T-helper 17 cell (primary cell): Measurements from ENCODE around the gene CRTC1. TPM values are rescaled to one million over a fixed set of nuclear protein-coding genes. Genes with fewer than 3 reads are reported as not detected.

Experiments
- ATAC-seq: fragments of 150-1000 bp; cut with Tn5 transposase; 2 replicates; pipeline ENCODE4 v1.10.0; 2021; ENCODE audit warnings: mild to moderate bottlenecking, moderate library complexity
- DNase-seq, 3 donors: peaks; one replicate each; pipeline versions ENCODE4 v3.0.0 to v3.0.0-alpha.2; 2020 to 2021
- H3K9me3 ChIP-seq: one replicate; pipeline ENCODE4 v1.7.0; 2013; ENCODE audit warnings: low read length, mild to moderate bottlenecking; ENCODE audit not compliant: control insufficient read depth, poor library complexity, severe bottlenecking
- H3K27ac Mint-ChIP-seq: one replicate; pipeline ENCODE4 v1.8.0; 2022; ENCODE audit warnings: mild to moderate bottlenecking, moderate library complexity, mixed read lengths
- H3K27me3 Mint-ChIP-seq: one replicate; pipeline ENCODE4 v1.8.0; 2022; ENCODE audit warnings: mixed read lengths
- H3K36me3 Mint-ChIP-seq: one replicate; pipeline ENCODE4 v1.8.0; 2022; ENCODE audit warnings: low read depth, mixed read lengths
- H3K4me1 Mint-ChIP-seq: one replicate; pipeline ENCODE4 v1.8.0; 2022; ENCODE audit warnings: mild to moderate bottlenecking, mixed read lengths
- H3K4me3 Mint-ChIP-seq: one replicate; pipeline ENCODE4 v1.8.0; 2022; ENCODE audit warnings: mild to moderate bottlenecking, moderate library complexity, mixed read lengths
- total RNA-seq, 4 donors: library from RNA in 2 of 4; stranded (reverse) in 2 of 4; gene quantifications; one replicate each; pipeline ENCODE4 v1.2.3 and lab custom pipeline; 2022 to 2026

The CRTC1 gene
- total RNA-seq, 2 donors from 2014 or later, result 14.4 to 15.3 TPM

DNA sequence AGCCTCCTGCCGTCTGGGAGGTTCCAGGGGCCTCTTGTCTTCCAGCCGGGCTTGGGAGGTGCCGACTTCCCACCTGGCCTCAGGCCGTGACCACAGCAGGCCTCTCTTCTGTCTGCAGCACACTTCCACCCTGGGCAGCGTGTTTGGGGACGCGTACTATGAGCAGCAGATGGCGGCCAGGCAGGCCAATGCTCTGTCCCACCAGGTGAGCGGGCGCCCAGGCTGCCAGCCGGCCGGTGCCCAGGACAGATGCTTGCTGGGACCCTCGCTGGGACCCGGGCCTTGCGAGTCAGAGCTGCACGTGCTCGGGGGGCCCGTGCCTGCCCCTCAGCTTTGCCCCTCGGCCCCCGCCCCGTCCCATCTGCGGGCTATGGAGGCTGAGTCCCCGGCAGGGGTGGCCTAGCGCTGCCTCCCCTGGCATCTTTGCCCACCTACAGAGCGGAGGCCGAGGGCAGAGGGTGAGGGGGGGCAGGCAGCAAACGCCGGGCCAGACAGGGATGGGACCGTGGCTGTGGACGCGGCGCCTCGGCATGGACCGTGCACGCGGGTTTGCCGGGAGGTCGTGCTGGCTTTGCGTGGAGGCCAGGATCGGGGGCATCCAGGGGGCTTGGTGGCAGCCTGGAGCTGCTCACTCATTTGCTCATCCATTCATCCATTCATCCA, 91.4 kb downstream of the CRTC1 start:
- no peaks in the 10 kb centered on the region for H3K27me3 Mint-ChIP-seq
- peaks cover 3% of the 10 kb centered on the region for H3K36me3 Mint-ChIP-seq

DNA sequence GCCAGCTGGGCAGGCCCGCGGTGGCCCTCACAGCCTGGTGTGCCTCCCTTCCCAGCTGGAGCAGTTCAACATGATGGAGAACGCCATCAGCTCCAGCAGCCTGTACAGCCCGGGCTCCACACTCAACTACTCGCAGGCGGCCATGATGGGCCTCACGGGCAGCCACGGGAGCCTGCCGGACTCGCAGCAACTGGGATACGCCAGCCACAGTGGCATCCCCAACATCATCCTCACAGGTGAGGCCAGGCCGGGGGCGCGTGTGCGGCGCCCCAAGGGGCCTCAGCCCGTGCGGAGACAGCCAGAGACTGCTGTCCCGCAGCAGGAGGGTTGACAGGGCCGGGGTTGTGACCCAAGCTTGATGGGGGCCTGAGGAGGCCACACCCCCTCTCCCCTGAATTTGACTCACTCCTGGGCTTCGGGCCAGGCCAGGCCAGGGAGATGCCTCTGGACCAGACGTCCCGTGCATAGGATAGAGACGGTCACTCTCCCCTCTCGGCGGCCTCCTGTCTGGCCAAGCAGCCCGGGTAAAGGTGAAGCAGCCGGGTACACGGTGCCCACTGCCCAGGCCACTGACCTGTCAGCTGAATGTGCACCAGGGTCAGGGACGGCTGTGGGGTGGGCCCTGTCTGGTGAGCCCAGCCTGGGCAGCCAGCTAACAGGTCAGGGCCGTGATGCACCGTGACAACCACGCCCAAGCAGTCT, 92.3 kb downstream of the CRTC1 start:
- Mint-ChIP-seq H3K27ac (no peak overlapping the region), H3K4me3 (no peak overlapping the region), H3K36me3 (no peaks in the 10 kb centered on the region), H3K27me3 (no peaks in the 10 kb centered on the region), H3K4me1 (no peaks in the 10 kb centered on the region)
- DNase-seq (no peak), ATAC-seq (no peak)
- H3K9me3 ChIP-seq, result no peaks in the 10 kb centered on the region

More for the DNA sequence above, 91.4 kb downstream of the CRTC1 start:
- ATAC-seq (no peak), DNase-seq (no peak)
- H3K4me3 Mint-ChIP-seq, result no peak overlapping the region
- H3K27ac Mint-ChIP-seq, result no peak overlapping the region
- H3K4me1 Mint-ChIP-seq, result peaks cover 2% of the 10 kb centered on the region
- H3K9me3 ChIP-seq, result no peaks in the 10 kb centered on the region

DNA sequence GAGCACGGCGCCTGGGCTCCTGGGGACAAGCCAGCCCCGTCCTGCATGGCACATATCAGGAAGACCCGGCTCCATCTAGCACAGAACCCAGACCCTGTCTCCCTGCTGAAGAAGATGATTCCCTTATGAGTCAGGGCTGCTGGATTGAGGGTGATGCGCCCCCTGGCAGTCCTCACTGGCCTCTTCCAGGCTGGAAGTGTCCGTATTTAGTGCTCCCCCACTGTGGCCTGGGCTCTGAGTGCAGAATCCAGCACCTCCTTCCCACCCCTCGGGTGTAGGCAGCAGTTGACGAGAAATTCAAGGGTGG, 92.8 kb downstream of the CRTC1 start:
- DNase-seq (no peak), ATAC-seq (no peak)
- Mint-ChIP-seq H3K4me3 (no peak overlapping the region), H3K27ac (no peak overlapping the region), H3K4me1 (no peaks in the 10 kb centered on the region), H3K27me3 (no peaks in the 10 kb centered on the region), H3K36me3 (no peaks in the 10 kb centered on the region)
- no peaks in the 10 kb centered on the region for H3K9me3 ChIP-seq

DNA sequence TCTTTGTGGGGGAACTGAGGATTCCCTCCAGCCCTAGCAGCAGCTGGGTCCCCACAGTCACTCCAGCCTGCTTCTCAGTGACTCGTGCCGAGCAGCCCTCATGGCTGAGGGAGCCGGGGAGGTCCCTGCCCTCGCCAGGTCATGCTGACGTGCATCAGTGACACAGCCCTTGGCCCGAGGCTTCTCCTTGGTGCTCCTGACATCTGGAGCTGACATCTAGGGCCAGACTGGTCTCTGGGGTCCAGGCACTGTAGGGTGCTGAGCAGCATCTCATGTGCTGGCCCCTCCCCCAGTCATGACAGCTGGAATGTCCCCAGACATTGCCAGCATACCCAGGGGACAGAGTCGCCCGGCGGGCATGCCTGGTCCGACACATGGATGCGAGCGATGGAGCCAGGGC, 93.3 kb downstream of the CRTC1 start:
- DNase-seq (no peak), ATAC-seq (no peak)
- Mint-ChIP-seq H3K4me3 (no peak overlapping the region), H3K36me3 (no peaks in the 10 kb centered on the region), H3K27ac (no peak overlapping the region), H3K27me3 (no peaks in the 10 kb centered on the region), H3K4me1 (no peaks in the 10 kb centered on the region)
- H3K9me3 ChIP-seq, result no peaks in the 10 kb centered on the region

- H3K36me3 Mint-ChIP-seq, result no peaks in the 10 kb centered on the region
- no peak overlapping the region for H3K27ac Mint-ChIP-seq
- no peak overlapping the region for H3K4me3 Mint-ChIP-seq
- no peaks in the 10 kb centered on the region for H3K27me3 Mint-ChIP-seq
- ATAC-seq (no peak), DNase-seq (no peak)
- H3K4me1 Mint-ChIP-seq, result no peaks in the 10 kb centered on the region
- no peaks in the 10 kb centered on the region for H3K9me3 ChIP-seq
These were observed 94.0 kb downstream of the CRTC1 start for GRCh38 chr19:18777301-18778075.

GRCh38 chr19:18778076-18778389, 94.6 kb downstream of the CRTC1 start:
- H3K9me3 ChIP-seq, result no peaks in the 10 kb centered on the region
- Mint-ChIP-seq H3K4me1 (peaks cover 2% of the 10 kb centered on the region), H3K27ac (no peak overlapping the region), H3K27me3 (no peaks in the 10 kb centered on the region), H3K4me3 (no peak overlapping the region), H3K36me3 (no peaks in the 10 kb centered on the region)
- no peak for ATAC-seq
- DNase-seq, result no peak

GRCh38 chr19:18778826-18779495, 95.5 kb downstream of the CRTC1 start:
- Mint-ChIP-seq H3K36me3 (no peaks in the 10 kb centered on the region), H3K27me3 (no peaks in the 10 kb centered on the region), H3K4me1 (peaks cover 2% of the 10 kb centered on the region), H3K4me3 (no peak overlapping the region), H3K27ac (no peak overlapping the region)
- DNase-seq, result no peak
- ATAC-seq, result no peak
- no peaks in the 10 kb centered on the region for H3K9me3 ChIP-seq

DNA sequence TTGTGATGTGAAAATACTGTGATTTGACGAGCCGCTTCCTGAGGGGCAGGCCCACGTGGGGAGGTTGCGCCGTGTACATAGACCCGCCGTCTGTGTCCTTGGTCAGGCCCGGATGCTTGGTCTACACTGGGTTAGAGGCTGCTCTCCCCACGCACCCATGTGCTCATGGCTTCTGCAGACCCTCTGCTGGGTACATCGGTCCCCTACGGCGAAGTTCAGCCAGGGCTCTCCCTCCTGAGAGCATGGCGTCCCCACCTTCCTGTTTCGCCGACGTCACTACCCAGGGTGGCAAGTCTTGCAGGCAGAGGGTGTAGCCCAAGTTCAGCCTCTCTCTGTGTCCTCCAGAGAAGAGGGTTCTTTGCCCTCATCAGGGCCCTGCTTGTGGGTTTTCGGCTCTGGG, 96.6 kb downstream of the CRTC1 start:
- Mint-ChIP-seq H3K36me3 (no peaks in the 10 kb centered on the region), H3K27me3 (peaks cover 6% of the 10 kb centered on the region), H3K4me1 (peaks cover 6% of the 10 kb centered on the region), H3K27ac (no peak overlapping the region), H3K4me3 (no peak overlapping the region)
- no peaks in the 10 kb centered on the region for H3K9me3 ChIP-seq
- ATAC-seq (no peak), DNase-seq (no peak)

GRCh38 chr19:18780631-18781030, 97.2 kb downstream of the CRTC1 start:
- no peaks in the 10 kb centered on the region for H3K36me3 Mint-ChIP-seq
- H3K27me3 Mint-ChIP-seq, result peaks cover 6% of the 10 kb centered on the region
- peaks cover 6% of the 10 kb centered on the region for H3K4me1 Mint-ChIP-seq
- no peaks in the 10 kb centered on the region for H3K9me3 ChIP-seq
- H3K27ac Mint-ChIP-seq, result no peak overlapping the region
- no peak overlapping the region for H3K4me3 Mint-ChIP-seq
- no peak for DNase-seq
- ATAC-seq, result no peak

DNA sequence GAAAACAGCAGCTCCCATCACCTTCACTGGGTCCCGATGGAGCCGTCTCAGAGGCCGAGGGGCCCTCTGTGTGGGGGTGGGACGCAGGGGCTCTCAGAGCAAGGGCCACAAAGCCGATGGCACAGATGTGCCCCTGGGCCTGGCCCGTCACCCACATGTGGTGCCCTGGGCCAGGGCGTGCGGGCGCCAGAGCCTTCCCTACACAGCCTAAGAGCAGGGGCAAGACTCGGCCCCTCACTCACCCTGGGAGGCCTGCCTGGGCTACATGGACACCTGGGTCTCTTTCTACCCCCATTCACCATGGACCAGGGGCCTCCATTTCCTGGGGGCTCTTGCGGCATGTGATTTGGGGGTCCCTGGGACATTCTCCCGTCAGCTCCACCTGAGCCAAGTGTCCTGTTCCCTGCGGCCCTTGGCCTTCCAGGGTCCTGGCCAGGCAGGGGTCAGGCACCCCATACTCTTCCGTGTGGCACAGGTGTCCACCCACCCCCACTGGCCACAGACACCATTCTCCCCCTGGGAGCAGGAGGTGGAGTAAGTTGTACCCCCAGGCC, 97.6 kb downstream of the CRTC1 start:
- DNase-seq (no peak), ATAC-seq (no peak)
- peaks cover 10% of the 10 kb centered on the region for H3K27me3 Mint-ChIP-seq
- no peaks in the 10 kb centered on the region for H3K9me3 ChIP-seq
- no peak overlapping the region for H3K4me3 Mint-ChIP-seq
- peaks cover 10% of the 10 kb centered on the region for H3K4me1 Mint-ChIP-seq
- no peak overlapping the region for H3K27ac Mint-ChIP-seq
- no peaks in the 10 kb centered on the region for H3K36me3 Mint-ChIP-seq

GRCh38 chr19:18781885-18782527, 98.5 kb downstream of the CRTC1 start:
- Mint-ChIP-seq H3K27me3 (peaks cover 18% of the 10 kb centered on the region), H3K4me1 (peaks cover 10% of the 10 kb centered on the region), H3K27ac (no peak overlapping the region), H3K4me3 (no peak overlapping the region), H3K36me3 (no peaks in the 10 kb centered on the region)
- ATAC-seq, result no peak
- no peak for DNase-seq
- H3K9me3 ChIP-seq, result no peaks in the 10 kb centered on the region

GRCh38 chr19:18782559-18783225, 99.2 kb downstream of the CRTC1 start:
- H3K4me1 Mint-ChIP-seq, result peaks cover 13% of the 10 kb centered on the region
- no peaks in the 10 kb centered on the region for H3K36me3 Mint-ChIP-seq
- ATAC-seq (no peak), DNase-seq (no peak)
- no peak overlapping the region for H3K4me3 Mint-ChIP-seq
- no peaks in the 10 kb centered on the region for H3K9me3 ChIP-seq
- H3K27me3 Mint-ChIP-seq, result peaks cover 24% of the 10 kb centered on the region
- no peak overlapping the region for H3K27ac Mint-ChIP-seq
